ENCODE data around the gene CEACAM19. TPM values are rescaled to one million over a fixed set of nuclear protein-coding genes. Genes with fewer than 3 reads are reported as not detected.
"Not testable (repeated sequence)": the region's sequence is repeated elsewhere in the genome, so short reads cannot be mapped to it uniquely, and the experiment has no call there.

The CEACAM19 gene, protein sequence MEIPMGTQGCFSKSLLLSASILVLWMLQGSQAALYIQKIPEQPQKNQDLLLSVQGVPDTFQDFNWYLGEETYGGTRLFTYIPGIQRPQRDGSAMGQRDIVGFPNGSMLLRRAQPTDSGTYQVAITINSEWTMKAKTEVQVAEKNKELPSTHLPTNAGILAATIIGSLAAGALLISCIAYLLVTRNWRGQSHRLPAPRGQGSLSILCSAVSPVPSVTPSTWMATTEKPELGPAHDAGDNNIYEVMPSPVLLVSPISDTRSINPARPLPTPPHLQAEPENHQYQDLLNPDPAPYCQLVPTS
- 25.8 and 29.8 TPM in 2 replicates for total RNA-seq
- long read RNA-seq: 0 reads

DNA sequence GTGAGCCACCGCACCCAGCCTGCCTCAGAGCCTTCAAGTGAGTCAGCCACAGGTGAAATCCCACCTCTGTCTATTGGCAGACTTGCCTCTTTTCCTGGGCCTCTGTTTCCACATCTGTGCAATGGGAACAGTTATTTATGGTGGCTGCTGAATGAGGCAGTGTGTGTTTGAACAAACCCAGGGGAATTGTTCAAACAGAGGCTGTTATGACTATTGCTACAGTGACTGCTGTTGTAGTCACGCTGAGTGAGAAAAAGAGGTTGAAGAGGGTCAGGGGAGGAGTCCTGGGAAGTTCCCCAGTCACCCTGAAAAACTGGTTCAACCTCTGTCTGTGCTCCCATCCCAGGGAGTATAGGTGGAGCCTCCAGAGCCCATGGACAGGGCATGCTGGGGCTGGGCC is at the start of gene CEACAM19:
Gene CEACAM19 (plus strand): TSS at position 83 of the 400 bp plus-strand sequence. CDS start 450 bp downstream, outside the sequence.
- peaks cover 5% of the 10 kb centered on the region for H3K36me3 Mint-ChIP-seq (ENCODE audit: insufficient read depth)
- no peak within 1 kb of the TSS for H3K27ac Mint-ChIP-seq
- no peaks in the 10 kb centered on the region for H3K27me3 Mint-ChIP-seq
- TF ChIP-seq, protein P1, sequence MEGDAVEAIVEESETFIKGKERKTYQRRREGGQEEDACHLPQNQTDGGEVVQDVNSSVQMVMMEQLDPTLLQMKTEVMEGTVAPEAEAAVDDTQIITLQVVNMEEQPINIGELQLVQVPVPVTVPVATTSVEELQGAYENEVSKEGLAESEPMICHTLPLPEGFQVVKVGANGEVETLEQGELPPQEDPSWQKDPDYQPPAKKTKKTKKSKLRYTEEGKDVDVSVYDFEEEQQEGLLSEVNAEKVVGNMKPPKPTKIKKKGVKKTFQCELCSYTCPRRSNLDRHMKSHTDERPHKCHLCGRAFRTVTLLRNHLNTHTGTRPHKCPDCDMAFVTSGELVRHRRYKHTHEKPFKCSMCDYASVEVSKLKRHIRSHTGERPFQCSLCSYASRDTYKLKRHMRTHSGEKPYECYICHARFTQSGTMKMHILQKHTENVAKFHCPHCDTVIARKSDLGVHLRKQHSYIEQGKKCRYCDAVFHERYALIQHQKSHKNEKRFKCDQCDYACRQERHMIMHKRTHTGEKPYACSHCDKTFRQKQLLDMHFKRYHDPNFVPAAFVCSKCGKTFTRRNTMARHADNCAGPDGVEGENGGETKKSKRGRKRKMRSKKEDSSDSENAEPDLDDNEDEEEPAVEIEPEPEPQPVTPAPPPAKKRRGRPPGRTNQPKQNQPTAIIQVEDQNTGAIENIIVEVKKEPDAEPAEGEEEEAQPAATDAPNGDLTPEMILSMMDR (IDR thresholded peaks at IDR 0.05; ENCODE audit: unreplicated experiment): no peak
- DNase-seq (ENCODE audit: low spot score, unreplicated experiment): no peak
- no peaks in the 10 kb centered on the region for H3K9me3 Mint-ChIP-seq (ENCODE audit: low read depth)
- no peaks in the 10 kb centered on the region for H3K4me1 Mint-ChIP-seq (ENCODE audit: low read depth)
- no peak within 1 kb of the TSS for H3K4me3 Mint-ChIP-seq (ENCODE audit: low read depth)

DNA sequence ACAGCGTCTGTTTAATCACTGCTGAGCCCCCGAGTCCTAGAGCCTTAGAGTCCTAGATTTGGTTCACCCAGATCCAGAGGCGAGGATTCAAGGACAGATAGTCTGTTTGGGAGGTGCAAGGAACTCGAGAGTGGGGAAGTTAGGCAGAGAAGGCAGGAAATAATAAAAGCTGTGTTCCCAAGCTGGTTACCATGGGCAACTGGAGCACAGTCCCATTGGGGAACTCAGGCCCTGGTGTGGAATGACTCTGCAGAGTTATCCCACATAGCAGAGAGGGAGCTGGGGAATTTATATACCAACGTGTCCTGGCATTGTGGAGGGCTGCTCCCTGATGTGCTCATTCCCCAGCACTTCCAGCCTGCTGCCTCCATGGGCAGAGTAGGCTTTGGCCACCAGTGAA is 48.2 kb upstream of the CEACAM19 start:
- Mint-ChIP-seq H3K4me1 (ENCODE audit: low read depth) (peaks cover 1% of the 10 kb centered on the region), H3K27ac (no peak overlapping the region), H3K4me3 (ENCODE audit: low read depth) (no peak overlapping the region)

DNA sequence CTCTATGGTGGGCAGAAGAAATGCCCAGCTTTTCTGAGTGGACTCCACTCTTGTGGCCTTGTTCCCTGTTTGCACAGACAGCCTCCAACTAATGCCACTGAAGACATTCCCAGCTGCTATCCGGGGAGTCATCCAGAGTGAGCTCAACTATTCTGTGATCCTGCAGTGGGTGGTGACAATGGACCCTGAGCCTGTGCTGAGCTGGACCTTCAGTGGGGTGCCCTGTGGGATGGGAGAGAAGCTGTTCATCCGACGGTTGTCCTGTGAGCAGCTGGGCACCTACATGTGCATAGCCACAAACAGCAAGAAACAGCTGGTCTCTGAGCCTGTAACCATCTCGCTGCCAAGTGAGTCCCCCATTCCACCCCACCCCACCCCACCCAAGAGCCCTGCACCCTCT is 47.7 kb upstream of the CEACAM19 start:
- Mint-ChIP-seq H3K27ac (no peak overlapping the region), H3K36me3 (ENCODE audit: insufficient read depth) (peaks cover 3% of the 10 kb centered on the region), H3K4me3 (ENCODE audit: low read depth) (no peak overlapping the region), H3K27me3 (no peaks in the 10 kb centered on the region), H3K9me3 (ENCODE audit: low read depth) (no peaks in the 10 kb centered on the region), H3K4me1 (ENCODE audit: low read depth) (peaks cover 1% of the 10 kb centered on the region)
- no peak for DNase-seq (ENCODE audit: low spot score, unreplicated experiment)
- TF ChIP-seq, protein P1 (IDR thresholded peaks at IDR 0.05; ENCODE audit: unreplicated experiment): no peak

More for the DNA sequence above, 48.2 kb upstream of the CEACAM19 start:
- no peaks in the 10 kb centered on the region for H3K27me3 Mint-ChIP-seq
- H3K36me3 Mint-ChIP-seq (ENCODE audit: insufficient read depth): peaks cover 3% of the 10 kb centered on the region
- TF ChIP-seq, protein P1 (IDR thresholded peaks at IDR 0.05; ENCODE audit: unreplicated experiment): no peak
- DNase-seq (ENCODE audit: low spot score, unreplicated experiment): no peak
- H3K9me3 Mint-ChIP-seq (ENCODE audit: low read depth): no peaks in the 10 kb centered on the region

DNA sequence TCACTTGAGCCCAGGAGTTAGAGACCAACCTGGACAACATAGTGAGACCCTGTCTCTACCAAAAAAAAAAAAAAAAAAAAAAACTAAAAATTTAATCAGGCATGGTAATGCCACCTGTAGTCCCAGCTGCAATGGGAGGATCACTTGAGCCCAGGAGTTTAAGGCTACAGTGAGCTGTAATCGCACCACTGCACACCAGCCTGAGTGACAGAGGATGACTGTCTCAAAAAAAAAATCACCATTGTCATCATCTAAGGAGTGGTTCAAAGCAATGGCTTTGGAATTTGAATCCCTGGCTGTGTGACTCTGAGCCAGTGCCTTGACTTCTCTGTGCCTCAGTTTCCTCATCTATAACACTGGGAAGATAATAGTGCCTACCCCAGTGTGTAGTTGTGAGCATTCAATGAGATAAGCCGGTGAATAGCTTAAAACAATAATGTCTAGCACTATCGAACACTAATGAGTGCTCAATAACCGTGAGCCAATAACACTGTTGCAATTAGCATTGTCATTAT is 46.4 kb upstream of the CEACAM19 start:
- Mint-ChIP-seq H3K36me3 (ENCODE audit: insufficient read depth) (peaks cover 5% of the 10 kb centered on the region), H3K27ac (no peak overlapping the region), H3K4me3 (ENCODE audit: low read depth) (no peak overlapping the region), H3K9me3 (ENCODE audit: low read depth) (no peaks in the 10 kb centered on the region), H3K4me1 (ENCODE audit: low read depth) (peaks cover 1% of the 10 kb centered on the region), H3K27me3 (no peaks in the 10 kb centered on the region)
- no peak for DNase-seq (ENCODE audit: low spot score, unreplicated experiment)
- TF ChIP-seq, protein P1 (IDR thresholded peaks at IDR 0.05; ENCODE audit: unreplicated experiment): no peak

DNA sequence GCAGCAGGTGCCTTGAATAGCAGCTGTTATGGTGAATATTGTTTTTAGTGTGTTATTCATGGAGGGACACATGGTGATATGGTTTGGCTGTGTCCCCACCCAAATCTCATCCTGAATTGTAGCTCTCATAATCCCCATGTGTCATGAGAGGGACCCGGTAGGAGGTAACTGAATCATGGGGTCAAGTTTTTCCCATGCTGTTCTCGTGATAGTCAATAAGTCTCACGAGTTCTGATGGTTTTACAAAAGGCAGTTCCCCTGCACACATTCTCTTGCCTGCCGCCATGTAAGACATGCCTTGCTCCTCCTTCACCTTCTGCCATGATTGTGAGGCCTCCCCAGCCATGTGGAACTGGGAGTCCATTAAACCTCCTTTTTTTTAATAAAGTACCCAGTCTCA is 45.6 kb upstream of the CEACAM19 start:
- H3K4me1 Mint-ChIP-seq (ENCODE audit: low read depth); H3K4me3 Mint-ChIP-seq (ENCODE audit: low read depth); H3K36me3 Mint-ChIP-seq (ENCODE audit: insufficient read depth); H3K27ac Mint-ChIP-seq; H3K27me3 Mint-ChIP-seq; DNase-seq (ENCODE audit: low spot score, unreplicated experiment); H3K9me3 Mint-ChIP-seq (ENCODE audit: low read depth): not testable (repeated sequence)

All from progenitor cell of endocrine pancreas (in vitro differentiated cells).